H4 (cell line): ENCODE measurements around the gene USP31. TPM values are rescaled to one million over a fixed set of nuclear protein-coding genes. Genes with fewer than 3 reads are reported as not detected.
"Not testable (repeated sequence)": the region's sequence is repeated elsewhere in the genome, so short reads cannot be mapped to it uniquely, and the experiment has no call there.

Source experiments
- DNase-seq: peaks from one replicate; pipeline ENCODE4 v3.0.0-alpha.2; 2015; ENCODE audit warnings: low spot score
- total RNA-seq: library from RNA; depleted of rRNA; stranded (reverse); fragments of >200 nt; shearing (Covaris generic); gene quantifications from 2 replicates; pipeline ENCODE4 v1.2.3, GENCODE V29; 2014

Gene USP31
- total RNA-seq, 1 experiment from 2014 or later, result 4.3 TPM

DNA sequence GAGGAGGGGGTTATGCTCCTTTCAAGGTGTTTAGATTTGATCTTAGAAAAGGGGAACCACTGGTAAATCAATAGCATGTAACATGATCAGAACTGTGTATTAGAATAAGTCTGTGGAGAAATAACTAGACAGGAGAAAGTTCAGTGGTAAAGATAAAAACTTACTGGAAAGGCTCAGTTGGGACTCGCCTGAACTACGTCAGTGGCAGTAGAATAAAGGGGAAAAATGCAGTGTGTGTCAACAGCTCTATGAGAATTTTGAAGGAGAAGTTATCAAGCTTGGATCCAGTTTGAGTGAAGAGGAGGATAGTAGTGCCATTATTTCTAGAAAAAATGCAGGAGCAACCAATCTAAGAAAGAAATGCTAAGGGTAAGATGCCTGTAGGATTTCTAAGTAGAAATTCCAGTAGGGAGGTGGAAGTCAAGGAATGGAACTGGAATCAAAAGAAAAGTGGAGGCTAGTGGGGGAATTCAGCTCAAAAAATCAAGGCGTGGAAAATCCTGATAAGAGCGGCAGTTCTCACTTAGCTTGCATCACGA is 48.2 kb downstream of the USP31 start:
- DNase-seq, result no peak

DNA sequence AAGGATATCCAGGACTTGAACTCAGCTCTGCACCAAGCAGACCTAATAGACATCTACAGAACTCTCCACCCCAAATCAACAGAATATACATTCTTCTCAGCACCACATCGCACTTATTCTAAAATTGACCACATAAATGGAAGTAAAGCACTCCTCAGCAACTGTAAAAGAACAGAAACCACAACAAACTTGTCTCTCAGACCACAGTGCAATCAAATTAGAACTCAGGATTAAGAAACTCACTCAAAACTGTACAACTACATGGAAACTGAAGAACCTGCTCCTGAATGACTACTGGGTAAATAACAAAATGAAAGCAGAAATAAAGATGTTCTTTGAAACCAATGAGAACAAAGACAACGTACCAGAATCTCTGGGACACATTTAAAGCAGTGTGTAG is 52.8 kb downstream of the USP31 start:
- not testable (repeated sequence) for DNase-seq

GRCh38 chr16:23094136-23094535 is 55.1 kb downstream of the USP31 start:
- DNase-seq, result not testable (repeated sequence)

GRCh38 chr16:23092801-23093117 is 56.5 kb downstream of the USP31 start:
- DNase-seq, result no peak

DNA sequence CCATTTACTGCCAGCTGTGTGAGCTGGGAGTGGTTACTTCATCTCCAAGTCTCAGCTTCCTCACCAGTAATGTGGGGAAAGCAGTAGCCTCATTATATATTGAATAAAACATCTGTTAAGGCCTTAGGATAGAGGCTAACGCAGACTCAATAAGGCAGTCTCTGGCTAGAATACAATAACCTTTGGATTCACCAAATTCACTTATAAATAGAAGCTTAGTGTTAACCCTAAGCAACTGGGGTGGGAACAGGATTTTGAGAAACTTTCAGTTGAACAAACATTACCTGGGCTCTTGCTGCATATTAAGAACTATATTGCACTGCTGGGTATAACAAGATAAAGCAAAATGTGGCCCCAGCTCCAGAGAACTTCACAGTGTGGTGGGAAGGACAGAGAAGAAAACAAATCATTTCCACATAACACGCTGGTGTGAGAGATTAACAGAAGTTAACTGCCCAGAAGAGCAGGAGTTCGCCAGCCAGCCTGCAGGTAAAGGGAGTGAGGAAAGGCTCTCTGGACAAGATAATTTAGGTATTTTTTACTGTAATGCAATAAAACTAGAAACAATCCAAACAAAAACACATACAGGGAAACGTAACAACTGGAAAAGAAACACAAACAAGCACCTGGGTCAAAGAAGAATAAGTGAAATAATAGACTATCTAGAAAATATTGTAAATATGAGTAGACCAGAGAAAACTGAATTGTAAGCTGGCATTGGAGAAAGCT is 57.0 kb downstream of the USP31 start:
- no peak for DNase-seq

GRCh38 chr16:23089111-23089510 is 60.1 kb downstream of the USP31 start:
- DNase-seq, result no peak

GRCh38 chr16:23088018-23088417 is 61.2 kb downstream of the USP31 start:
- DNase-seq, result no peak

GRCh38 chr16:23085949-23086348 is 63.3 kb downstream of the USP31 start:
- DNase-seq, result no peak

GRCh38 chr16:23082161-23082788 is 67.0 kb downstream of the USP31 start:
- DNase-seq, result no peak

DNA sequence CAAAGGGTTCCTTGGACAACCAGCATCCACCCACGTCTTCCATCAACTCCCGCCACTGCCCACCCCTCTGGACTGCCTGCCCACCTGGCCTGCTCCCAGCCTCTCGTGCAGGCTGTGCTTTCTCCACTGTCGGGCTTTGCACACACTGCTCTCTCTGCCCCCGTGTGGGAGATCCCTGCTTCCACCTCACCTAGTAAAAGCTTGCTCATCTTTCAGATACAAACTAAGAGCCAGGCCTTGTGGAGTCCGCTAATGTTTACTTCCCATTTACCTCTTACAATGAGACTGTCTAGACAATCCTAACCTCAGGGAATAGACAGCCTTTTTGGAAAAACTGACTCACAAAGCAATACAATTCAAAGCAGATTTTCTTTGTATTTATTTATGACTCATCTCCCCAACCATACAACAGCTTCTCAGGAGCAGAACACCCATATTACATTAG is 67.6 kb downstream of the USP31 start:
- no peak for DNase-seq

DNA sequence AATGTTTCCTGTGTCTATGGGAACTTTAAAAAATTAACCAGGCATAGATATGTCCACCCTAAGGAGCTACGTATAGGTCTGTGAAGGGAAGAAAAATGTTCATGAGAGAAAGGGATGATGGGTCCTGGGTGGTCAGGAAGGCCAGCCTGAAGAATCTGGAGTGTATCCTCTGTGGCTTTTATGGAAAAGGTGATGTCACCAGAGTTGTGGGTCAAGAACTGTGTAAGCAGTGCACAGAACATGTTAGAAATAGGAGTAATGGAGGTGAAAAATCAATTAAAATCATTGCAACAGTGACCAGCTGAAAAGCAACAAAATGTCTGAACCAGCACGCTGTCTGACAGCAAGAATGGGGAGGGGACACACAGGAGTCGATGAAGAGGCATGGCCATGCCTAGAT is 68.5 kb downstream of the USP31 start:
- DNase-seq, result no peak

DNA sequence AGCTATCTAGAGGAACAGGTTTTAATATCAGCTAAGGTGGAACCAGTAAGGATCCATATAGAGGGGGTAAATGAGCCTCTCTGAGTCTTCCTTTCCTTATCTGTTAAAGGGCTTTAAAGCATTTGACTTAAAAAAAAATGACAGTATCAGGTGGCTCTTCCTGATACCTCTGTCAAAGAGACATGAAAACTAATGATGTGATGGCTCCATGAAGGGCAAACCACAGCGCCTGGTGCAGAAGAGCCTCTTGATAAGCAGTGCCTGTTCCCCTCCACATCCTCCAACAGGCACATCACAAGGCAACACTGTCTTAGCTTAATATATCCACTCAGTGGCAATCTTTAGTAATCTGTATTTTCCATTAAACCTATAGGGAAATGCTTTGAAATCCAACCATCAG is 68.9 kb downstream of the USP31 start:
- no peak for DNase-seq

DNA sequence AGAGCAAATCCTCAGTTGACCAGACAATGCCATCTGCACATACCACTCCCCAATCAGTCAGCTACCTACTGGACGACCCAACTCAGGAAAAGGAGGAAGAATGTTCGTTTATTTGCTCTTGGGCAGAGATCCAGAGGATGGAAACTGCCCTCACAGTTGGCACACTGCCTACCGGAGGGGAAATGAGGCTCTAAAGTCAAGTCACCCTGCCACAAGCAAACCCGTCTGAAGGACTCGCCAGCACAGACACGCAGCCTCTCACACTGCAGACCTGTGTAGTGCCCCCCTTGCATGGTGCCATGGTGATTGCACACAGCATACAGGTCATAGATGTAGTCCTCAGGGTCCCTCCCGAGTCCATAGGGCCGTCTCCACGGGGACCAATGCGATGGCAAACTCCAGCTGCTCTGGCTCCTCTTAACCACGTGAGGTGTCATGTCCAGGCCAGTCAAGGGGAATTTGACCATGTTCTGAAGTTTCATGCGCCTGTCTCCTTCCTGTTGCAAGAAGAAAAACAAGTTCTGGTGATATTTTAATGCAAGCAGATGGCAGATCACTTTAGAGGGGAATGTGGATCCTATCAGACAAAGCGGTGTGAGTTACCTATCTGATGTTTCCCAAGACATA is 69.5 kb downstream of the USP31 start:
- DNase-seq, result no peak

DNA sequence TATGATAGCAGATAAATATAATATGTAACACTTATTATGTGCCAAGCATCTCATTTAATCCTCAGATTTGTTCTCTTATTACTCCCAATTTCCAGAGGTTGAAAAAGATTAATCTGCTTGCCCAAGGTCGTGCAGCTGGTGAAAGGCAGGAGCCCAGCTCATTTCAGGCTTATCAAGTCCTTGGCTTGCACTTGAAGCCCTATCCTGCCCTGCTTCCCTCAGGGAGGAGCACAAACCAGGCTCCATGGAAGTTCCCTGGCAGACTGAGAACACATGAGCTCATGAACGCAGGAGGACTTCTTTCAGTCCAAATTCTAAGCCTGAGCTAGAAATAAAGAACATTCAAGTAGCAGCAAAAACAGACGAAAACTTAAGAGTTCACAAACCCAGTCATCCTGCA is 74.8 kb downstream of the USP31 start:
- DNase-seq, result no peak

GRCh38 chr16:23072769-23073549 is 76.3 kb downstream of the USP31 start:
- no peak for DNase-seq

- DNase-seq, result no peak
These were observed 77.1 kb downstream of the USP31 start for GRCh38 chr16:23072084-23072599.

DNA sequence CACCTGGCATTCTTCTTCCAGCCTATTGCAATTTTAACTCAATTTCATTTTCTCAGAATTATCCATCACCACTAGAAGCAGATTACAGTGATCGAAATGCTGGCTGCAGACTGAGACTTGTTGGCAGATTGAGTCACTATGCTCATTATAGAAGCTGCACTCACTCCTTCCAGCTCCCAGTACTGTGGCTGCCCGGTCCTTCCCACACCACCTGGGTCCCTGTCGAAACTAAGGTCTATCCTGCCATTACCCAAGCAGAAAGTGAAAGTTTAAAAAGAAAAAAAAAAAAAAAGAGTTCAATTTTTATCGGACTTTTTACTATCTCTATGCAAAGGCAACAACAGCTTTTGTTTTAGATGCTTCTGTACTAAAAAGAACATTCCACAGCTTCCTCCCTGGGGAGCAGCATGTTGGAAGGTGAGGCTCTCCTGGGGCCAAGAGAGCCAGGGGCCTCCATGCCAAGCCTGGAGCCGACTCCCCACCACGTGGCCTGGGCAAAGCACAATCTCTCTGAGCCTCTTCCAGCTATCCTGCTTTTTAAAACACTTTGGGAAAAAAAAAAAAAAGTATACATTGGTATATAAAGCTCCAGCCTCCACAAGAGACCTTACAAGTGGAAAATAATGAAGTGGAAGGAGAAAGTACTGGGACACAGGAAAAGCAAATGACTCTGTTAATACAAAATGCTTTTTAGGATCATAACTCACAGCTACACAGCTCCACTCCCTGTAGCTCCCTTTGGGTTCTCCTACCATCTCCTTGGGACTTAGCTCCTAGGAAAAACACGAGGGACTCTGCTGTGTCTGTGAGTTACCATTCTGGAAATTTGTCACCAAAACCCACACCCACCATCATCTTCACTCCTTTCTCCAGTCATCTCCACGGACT is 77.8 kb downstream of the USP31 start:
- DNase-seq, result no peak

- DNase-seq, result no peak
These were observed 79.4 kb downstream of the USP31 start for GRCh38 chr16:23069844-23070243.

DNA sequence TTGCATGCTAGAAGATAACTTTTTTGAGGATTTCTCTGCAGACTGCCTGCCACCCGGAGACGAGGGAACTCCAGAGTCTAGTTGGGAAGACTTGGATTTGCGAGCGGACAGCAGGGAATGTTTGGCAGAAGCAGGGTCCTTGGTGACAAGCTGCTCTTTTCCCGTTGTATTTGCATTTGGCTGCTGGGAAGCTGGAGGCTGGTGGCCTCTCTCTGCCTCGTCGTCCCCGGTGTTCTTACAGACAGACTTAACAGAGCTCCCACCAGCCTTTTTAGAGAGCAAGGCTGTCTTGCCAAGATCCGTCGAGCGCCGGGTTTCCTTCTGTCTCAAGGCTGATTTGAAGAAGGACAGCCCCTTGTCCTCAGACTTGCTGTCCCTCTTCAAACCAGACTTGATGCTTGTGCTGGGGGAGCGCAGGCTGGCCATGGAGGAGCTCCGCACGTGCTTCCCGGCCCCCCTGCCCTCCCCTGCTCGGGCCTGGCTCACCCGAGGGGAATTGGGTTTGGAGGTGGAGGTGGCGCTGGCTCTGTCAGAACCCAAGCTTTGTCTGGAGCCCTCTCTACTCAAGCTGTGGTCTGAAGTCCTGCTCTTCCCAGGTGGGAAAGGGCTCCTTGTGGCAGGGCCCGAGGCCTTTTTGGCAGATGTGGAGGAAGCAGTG is 81.0 kb downstream of the USP31 start:
- no peak for DNase-seq

- no peak for DNase-seq
These were observed 82.6 kb downstream of the USP31 start for GRCh38 chr16:23066676-23067075.
